Spinal cord (tissue), 10 donors: ENCODE results near the gene ADPRHL1. TPM values are rescaled to one million over a fixed set of nuclear protein-coding genes. Genes with fewer than 3 reads are reported as not detected.

Source experiments
- DNase-seq, 6 donors: peaks; one replicate each; pipeline versions ENCODE4 v3.0.0 to v3.0.0-alpha.2; 2013 to 2015; ENCODE audit warnings: low spot score in 6 of 6, low read depth in 4 of 6
- H3K27ac ChIP-seq: one replicate; pipeline ENCODE4 v1.5.1; 2013; ENCODE audit warnings: low read depth, low read length, control low read depth
- H3K27me3 ChIP-seq: one replicate; pipeline ENCODE4 v1.6.1; 2013; ENCODE audit warnings: low read length; ENCODE audit not compliant: control insufficient read depth, insufficient read depth
- H3K36me3 ChIP-seq: one replicate; pipeline ENCODE4 v1.6.1; 2013; ENCODE audit warnings: low read length; ENCODE audit not compliant: control insufficient read depth, insufficient read depth
- H3K4me1 ChIP-seq: one replicate; pipeline ENCODE4 v1.6.1; 2013; ENCODE audit warnings: low read length; ENCODE audit not compliant: control insufficient read depth, insufficient read depth
- H3K4me3 ChIP-seq: one replicate; pipeline ENCODE4 v1.5.1; 2013; ENCODE audit warnings: low read depth, low read length, control low read depth
- H3K9me3 ChIP-seq: one replicate; pipeline ENCODE4 v1.6.1; 2013; ENCODE audit warnings: low read length; ENCODE audit not compliant: control insufficient read depth, insufficient read depth
- WGBS: methylation state at CpG from one replicate; pipeline ENCODE4 v1.1.5; 2013; ENCODE audit warnings: missing lambda C conversion rate; ENCODE audit not compliant: insufficient coverage; 5-methylcytosine and 5-hydroxymethylcytosine counted together
- polyA plus RNA-seq, 2 donors: library from polyadenylated mRNA; unstranded; fragments of 120-200 nt; gene quantifications; one replicate each; pipeline ENCODE4 v1.2.1, GENCODE V29; 2013; ENCODE audit not compliant: insufficient read length in 2 of 2
- small RNA-seq: library from RNA; depleted of rRNA; stranded (forward); fragments of <200 nt; gene quantifications from one replicate; pipeline ENCODE3, GENCODE V24; 2014; ENCODE audit warnings: low replicate concordance
- total RNA-seq, 2 donors: library from RNA; depleted of rRNA in 1 of 2; stranded (reverse); fragments of 120-200 nt in 1 of 2; fragments of >200 nt in 1 of 2; gene quantifications; one replicate each; pipeline versions ENCODE4 v1.2.3 to v1.2.4, GENCODE V29; 2013 to 2014
- donor health status: healthy.

The ADPRHL1 gene
- total and polyA plus RNA-seq, 4 donors: 3.1 to 7.2 (median 4.4) TPM

- Histone ChIP-seq H3K27me3 (no peaks in the 10 kb centered on the region), H3K27ac (no peak overlapping the region), H3K4me3 (no peak overlapping the region), H3K9me3 (no peaks in the 10 kb centered on the region), H3K4me1 (no peaks in the 10 kb centered on the region), H3K36me3 (peaks cover 46% of the 10 kb centered on the region)
- DNase-seq: no peak
- 94% methylated on average over 13 of the region's 20 CpGs for WGBS
These were observed 102.4 kb downstream of the ADPRHL1 start for GRCh38 chr13:113350938-113351335.

GRCh38 chr13:113350065-113350937 is 103.0 kb downstream of the ADPRHL1 start:
- no peak overlapping the region for H3K4me3 ChIP-seq
- no peak overlapping the region for H3K27ac ChIP-seq
- DNase-seq: no peak
- no peaks in the 10 kb centered on the region for H3K4me1 ChIP-seq
- no peaks in the 10 kb centered on the region for H3K9me3 ChIP-seq
- no peaks in the 10 kb centered on the region for H3K27me3 ChIP-seq
- H3K36me3 ChIP-seq: peaks cover 49% of the 10 kb centered on the region
- WGBS: 78% methylated on average over 28 of the region's 32 CpGs

Small RNAs within 50 kb of the gene (small RNA-seq; reads per million reads assigned to genes)
- 0.22 reads per million, percentile 11 among the genes with 10 or more reads in this experiment for gene RNU1-16P

Other genes starting within 250 kb of the ADPRHL1 start
- 10 to 100 TPM; 47.7 to 51.5 TPM for gene PCID2, start 244.8 kb downstream of the ADPRHL1 start, total RNA-seq
- gene PCID2, start 244.8 kb downstream of the ADPRHL1 start, polyA plus RNA-seq: 10 to 100 TPM; 32.4 to 43.2 TPM
- gene CUL4A, start 243.9 kb downstream of the ADPRHL1 start, total RNA-seq: 10 to 100 TPM; 59.3 to 64.5 TPM
- 10 to 100 TPM; 45.3 to 51.2 TPM for gene CUL4A, start 243.9 kb downstream of the ADPRHL1 start, polyA plus RNA-seq
- gene LAMP1, start 156.2 kb downstream of the ADPRHL1 start, total RNA-seq: 100 to 1,000 TPM in 1 of 2 donors, 10 to 100 TPM in 1; 98.0 to 117 TPM
- gene LAMP1, start 156.2 kb downstream of the ADPRHL1 start, polyA plus RNA-seq: 100 to 1,000 TPM; 147 to 154 TPM
- gene GRTP1, start 89.4 kb downstream of the ADPRHL1 start, total RNA-seq: 1 to 10 TPM; 2.1 to 5.0 TPM
- gene GRTP1, start 89.4 kb downstream of the ADPRHL1 start, polyA plus RNA-seq: 1 to 10 TPM; 6.8 to 6.9 TPM
- 10 to 100 TPM; 25.8 to 34.2 TPM for gene DCUN1D2, start 37.2 kb upstream of the ADPRHL1 start, total RNA-seq
- 10 to 100 TPM; 32.0 to 41.3 TPM for gene DCUN1D2, start 37.2 kb upstream of the ADPRHL1 start, polyA plus RNA-seq
- 10 to 100 TPM; 43.9 to 50.2 TPM for gene TFDP1, start 131.3 kb upstream of the ADPRHL1 start, total RNA-seq
- gene TFDP1, start 131.3 kb upstream of the ADPRHL1 start, polyA plus RNA-seq: 10 to 100 TPM; 77.4 to 87.7 TPM
- gene ATP4B, start 204.7 kb upstream of the ADPRHL1 start, total RNA-seq: 1 to 10 TPM in 1 of 2 donors, under 1 TPM in 1; 0.20 to 1.4 TPM
- gene ATP4B, start 204.7 kb upstream of the ADPRHL1 start, polyA plus RNA-seq: 1 to 10 TPM; 1.3 to 2.6 TPM
- gene GRK1, start 213.7 kb upstream of the ADPRHL1 start, total RNA-seq: under 1 TPM; 0.44 to 0.89 TPM
- gene GRK1, start 213.7 kb upstream of the ADPRHL1 start, polyA plus RNA-seq: under 1 TPM; 0.36 to 0.97 TPM